Epidermal melanocyte (primary cell): ENCODE data around the gene FGF12.

Experiments used
- DNase-seq: peaks from one replicate; pipeline ENCODE4 v3.0.0; 2011; ENCODE audit warnings: low spot score; ENCODE audit not compliant: insufficient read length

Gene FGF12

DNA sequence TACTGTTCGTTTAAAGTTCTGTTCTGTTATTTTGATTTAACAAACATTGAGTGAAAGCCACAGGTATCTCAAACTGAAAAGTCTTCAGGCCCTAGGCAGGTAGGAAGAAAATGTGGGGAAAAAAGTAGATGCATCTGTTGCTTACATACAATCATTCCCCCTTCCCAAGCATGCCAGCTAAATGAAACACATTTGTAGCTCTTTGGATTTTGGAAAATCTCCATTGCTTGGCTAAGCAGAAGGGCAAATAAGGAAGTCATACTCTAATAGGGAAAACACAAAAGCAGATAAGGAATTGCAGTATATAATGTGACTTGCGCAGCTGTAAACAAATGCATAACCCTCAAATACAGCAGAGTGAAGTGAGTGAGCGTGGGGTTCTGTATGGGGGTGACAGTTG is 375.9 kb downstream of the FGF12 start:
- DNase-seq, result no peak

DNA sequence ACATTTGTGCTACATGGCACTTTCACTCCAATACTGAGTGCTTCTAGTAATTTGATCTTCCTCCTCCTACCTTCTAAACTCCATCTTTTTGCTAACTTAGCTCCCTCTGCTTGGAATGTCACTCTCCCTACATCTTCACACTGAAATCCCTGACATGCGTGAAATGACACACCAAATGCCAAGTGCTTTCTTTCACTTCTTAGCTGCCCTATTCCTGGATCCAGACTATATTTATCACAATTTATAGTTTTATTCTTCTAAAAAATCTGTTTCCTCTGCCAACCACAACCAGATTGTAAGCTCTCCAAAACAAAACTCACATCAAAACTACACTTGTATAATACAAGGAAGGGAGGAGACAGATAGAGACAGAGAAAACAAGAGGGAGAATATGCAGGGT is 387.3 kb downstream of the FGF12 start:
- no peak for DNase-seq

DNA sequence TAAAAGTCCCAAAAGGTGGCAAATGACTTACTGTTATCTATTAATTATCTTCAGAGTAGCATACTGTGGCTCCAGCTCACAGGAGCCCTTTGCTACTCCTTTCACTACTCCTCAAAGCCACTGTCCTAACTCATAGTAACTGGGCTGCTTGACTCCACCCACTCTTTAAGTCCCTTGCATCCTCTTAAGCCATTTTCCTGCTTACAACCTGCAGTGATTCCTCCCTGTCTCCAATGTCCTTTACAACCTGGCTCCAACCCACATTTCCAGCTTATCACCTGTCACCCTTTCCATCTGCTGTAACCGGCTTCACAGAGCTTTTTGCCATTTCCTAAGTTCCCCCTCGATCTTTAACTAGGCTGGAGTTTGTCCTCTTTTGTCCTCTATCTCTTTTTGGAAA is 388.1 kb downstream of the FGF12 start:
- no peak for DNase-seq

DNA sequence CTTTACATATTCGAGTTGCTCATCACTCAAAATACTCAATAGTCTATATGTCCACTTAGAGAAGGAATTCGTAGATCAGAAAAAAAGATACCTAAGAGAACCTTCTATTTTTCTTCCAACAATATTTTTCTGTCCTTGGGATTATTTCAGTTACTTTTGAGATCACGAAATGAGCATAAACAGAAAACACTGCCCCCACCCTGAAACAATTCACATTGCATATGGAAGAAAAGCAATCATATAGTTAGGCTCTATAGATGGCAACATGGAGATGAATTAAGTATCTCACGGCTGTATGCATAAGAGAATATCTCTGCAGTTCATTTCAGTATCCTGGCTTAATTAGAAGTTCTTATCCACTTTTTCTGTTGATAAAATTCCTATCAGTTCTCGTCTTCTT is 391.1 kb downstream of the FGF12 start:
- no peak for DNase-seq

DNA sequence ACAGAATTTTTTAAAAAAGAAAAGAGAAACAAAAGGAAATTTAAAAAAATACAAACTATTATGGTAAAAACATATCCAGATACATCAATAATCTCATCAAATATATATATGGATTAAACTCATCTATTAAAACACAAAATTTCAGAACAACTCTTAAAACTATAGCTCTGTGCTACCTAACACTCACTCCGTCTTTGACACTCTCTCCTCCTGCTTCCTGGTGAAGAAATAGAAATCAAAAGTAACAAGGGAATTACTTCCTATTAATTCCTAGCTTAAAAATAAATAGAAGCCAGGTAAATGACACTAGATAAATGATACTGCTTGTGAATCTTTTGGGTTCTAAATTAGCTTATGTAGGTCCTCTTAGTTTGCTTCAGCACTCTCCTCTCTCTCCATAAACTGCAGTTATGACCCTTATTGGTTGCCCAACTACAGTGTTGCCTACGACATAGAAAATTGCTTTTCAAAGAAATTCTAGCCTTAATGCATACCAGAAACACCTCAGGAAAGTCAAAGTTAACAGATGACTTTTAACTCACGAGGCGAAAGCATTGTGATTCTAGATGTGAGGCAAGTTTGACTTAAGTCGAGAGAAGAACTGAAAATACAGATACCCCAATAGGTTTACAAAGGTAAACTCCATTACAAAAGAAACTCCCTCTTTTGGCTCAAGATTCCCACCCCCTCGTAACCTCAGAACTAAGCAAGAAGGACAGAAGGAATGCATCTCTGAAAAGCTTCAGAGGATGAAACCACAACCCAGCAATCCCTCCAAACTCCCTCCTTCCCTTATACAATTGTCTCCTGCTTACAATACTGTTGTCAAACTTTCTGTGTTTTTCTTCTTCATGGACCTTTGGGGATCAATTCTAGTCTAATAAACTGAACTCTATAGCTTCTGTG is 394.7 kb downstream of the FGF12 start:
- no peak for DNase-seq

DNA sequence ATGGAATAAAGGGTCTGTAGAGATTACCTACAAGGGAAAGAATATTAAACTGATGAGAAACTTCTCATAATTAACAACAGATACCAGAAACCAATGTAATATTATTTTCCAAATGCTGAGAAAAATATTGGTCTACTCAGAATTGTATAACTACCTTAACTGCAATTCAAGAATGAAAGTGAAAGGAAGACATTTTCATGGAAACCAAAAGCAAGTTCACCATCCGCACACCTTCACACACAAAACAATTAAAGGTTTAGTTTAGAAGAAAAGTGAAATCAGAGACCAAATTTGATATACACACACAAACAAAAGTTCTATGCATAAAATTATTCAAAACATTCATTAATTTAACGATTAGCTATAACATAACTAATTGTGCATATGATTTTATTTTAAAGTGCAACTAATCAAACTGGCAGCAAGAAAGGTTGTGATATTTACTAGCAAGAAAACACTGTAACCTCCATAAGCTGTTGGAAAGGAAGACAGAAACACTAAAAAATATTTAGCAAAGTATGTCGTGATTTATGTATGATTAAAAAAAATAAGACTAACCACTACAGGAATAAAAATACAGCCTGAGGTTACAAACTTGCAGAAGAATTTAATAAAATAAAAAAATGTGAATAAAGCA is 395.5 kb downstream of the FGF12 start:
- DNase-seq, result no peak

DNA sequence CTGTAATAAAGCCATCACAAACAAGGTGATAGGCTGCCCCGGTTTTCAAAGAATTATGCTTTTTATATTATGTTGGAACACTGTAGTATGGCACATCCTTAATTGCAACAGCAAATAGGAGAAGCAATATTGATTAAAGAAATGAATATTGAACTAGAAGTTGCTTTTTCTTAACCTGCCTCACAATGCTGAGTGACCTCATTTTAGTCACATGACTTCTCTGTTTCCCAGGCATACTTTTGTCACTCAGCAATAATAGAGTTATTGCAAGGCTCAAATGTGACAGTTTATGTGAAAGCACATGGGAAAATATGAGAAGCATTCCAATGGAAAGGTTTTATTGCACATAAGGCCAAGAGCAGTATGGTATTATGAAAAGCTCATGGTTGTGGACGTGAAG is 400.7 kb downstream of the FGF12 start:
- DNase-seq, result no peak

DNA sequence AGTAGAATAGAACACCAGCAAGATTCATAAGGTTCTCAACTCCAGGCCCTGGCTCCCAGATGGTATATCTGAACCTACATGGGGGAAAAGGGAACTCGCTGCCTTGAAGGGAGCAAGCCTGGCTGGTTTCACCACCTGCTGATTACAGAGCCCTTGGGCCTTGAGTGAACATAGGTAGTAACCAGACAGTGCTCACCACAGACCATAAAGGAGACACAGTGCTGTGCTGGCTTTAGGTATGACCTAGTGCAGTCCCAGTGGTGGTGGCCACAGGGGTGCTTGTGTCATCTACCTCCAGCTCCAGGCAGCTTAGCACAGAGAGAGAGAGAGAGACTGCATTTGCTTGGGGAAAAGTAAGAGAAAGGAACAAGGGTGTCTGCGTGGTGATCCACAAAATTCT is 409.8 kb downstream of the FGF12 start:
- DNase-seq, result no peak

DNA sequence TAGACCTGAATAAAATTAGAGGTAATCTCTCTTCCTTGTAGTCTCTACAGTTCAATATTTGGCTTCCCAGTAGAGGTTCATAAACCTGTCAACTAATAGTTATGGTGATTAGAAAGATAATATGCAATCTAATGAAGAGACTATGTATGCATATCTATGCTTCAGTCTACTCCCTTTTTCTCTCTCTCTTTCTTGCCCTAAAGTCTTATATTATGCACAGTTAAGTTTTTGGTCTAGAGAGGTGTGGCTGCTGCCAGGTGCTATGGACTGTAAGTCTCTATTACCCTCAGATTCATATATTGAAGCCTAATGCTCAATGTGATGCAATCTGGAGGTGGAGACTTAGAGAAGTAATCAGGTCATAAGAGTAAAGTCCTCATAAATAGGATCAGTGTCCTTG is 413.7 kb downstream of the FGF12 start:
- no peak for DNase-seq

DNA sequence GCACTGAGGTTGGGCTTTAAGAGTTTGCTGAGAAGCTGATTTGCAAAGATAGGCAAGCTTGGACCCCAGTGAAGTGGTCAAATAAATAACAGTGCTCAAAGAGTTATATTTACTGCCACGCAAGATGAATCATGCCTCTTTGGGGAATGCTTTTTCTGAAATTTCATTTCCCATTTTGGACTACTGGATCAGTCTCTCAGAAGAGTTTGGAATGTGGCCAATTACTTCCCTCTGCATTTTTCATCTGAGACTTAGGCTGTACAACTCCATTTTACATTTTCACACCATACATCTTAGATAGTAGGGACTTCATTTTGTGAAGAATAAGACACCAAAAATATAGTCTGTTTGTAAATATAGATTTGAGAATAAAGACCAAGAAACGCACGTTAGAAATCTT is 419.7 kb downstream of the FGF12 start:
- DNase-seq, result no peak

DNA sequence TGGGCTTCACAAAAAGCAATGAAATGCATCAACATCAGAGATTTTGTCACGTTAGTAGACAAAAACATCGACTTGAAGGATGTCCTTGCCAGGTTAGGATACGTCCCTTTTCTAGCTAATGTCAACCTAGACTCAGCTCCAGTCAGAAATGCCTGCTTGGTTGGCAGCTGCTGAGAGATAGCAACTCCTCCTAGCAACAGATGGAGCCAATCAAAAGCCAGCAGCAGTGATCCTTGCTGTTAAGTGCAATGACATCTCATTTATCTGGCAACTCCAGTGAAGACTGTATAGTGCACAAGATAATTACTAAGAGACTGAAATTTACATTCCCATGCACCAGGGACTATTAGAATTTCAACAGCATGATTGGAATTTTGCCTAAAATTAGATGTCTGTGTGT is 424.1 kb downstream of the FGF12 start:
- DNase-seq, result no peak

DNA sequence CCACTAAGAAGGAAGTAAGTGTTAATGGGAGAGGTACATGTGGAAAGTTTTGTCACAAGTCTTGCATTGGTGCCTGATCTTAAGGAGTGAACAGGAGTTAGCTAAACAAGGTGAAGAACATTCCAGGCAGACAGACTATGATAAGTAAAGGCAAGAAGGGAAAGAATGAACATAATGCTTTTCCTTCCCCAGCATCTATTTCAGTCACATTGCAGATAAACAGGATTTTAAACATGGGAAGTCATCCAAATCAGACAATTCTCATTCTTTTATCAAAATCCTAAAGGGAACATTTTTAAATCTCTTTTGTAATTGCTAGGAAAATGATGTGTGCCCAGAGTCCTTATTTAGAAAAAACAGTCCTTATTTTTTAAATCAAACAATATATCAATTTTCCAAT is 424.6 kb downstream of the FGF12 start:
- DNase-seq, result no peak

DNA sequence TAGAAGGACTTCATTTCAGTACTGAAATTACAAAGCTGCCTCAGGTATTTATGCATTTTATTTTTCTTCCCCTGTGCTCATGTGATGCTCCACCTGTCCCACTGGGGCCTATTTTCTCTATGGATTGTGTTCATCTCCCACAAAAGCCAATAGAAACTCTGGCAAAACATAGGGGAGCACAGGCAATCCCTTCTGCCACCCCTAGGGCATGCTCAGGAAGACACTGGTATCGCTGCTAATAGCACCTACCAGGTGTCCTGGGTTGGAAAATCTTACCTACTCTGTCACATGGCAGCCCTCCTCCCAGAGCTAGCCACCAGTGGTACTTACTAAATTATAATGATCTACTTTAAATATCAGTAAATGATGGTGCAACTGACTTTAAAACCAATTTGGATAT is 427.4 kb downstream of the FGF12 start:
- no peak for DNase-seq

DNA sequence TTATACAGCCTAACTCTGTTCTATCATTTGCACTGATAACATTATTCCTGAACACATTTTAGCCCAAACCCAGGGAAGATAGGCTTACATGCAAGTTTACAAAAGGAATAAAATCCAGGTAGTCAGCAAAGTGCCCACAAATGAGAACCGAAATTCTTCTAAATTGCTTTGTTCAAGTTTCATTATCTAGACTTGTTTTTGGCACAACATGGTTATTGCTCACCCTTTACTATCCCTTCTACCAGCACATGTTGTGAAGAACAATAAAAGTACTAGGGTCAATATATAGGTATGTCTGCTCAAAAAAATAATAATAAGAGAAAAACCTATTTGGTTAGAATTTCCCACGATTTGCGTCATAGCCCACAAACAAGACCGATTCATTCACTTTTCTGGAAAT is 430.5 kb downstream of the FGF12 start:
- DNase-seq, result no peak

DNA sequence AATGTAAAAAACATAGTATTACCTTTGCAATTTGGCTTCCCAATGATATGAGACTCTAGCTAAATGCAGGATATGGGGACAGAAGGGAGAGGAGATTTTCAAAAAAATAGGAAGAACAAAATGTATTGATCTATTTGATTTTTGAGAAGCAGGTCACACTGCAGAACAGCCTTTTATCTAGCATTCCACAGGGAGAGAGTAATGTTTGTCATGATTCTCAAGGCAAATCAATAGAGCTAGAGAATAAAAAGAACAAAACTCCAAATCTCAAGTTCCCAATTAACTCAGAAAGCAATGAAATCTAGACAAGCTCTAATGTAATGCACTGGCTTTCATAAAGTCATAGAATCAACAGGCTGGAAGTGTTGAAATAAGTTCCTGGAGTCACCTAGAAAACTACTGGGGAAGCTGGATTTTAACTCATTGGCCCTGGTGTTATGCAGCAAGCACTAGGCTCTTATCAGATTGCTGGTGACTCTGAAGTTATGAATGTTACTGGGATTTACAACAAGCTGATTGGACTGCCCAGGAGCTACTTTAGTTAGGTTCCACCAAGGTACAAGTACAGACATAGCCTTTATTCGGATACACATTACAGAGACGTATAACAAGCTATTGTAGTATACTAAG is 442.8 kb downstream of the FGF12 start:
- no peak for DNase-seq

DNA sequence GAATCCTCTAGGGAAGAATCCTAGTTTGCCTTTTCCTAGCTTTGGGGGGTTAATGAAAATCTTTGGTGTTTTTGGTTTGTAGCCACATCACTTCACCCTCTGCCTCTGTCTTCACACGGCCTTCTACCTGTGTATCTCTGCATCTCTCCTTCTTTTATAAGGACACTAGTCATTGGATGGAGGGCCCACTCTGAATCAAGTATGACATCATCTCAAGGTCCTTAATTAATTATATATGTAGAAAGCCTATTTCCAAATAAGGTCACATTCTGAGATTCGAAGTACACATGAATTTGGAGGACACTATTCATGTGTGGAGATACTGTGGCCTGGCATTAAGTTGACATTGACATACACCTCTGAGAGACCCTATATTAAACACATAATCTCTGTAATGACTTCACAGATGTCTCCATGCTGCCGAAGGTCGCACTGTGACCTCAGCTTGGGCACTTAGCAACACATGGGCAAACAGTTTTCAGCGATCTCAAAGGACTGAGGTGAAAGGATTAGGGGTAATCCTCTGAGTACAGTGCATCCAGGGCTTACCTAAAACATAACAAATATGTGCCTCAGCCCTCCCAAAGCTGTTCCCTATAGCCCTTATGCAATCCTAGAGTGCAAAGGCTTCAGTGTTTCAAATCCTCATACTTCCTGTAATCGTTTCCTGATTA is 446.0 kb downstream of the FGF12 start:
- DNase-seq, result no peak

DNA sequence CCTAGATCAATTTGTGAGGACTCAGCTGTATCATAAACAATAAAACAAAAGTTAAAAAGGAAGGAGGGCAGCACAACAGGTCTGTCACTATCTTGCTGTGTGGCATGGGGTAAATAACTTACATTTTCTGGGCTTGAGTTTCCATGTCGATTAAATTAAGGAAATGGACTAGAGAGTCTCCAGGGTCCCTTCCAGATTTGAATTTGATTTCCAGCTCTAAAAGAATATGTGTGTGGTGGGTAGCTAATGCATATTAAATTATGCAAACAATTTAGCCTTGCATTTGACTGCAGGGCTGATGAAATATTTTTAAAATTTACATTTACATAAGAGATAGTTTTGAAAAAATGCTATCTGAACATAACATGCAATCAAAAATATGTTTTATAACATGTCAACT is 447.7 kb downstream of the FGF12 start:
- no peak for DNase-seq

DNA sequence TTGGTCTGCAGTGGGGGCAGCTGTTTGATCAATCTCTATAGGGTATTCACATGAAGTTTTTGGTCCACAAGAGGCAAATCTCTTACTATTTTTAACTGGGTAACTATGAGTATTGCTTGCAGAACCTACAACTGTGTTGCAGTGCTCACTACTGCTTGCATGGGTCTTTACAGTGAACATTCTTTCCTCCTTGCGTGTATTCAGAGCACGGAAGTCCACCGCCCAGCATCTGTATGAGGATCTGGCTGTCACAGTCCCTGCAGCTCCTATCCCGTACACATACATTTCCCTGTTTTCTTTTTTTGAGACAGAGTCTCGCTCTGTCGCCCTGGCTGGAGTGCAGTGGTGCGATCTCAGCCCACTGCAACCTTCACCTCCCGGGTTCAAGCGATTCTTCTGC is 449.9 kb downstream of the FGF12 start:
- no peak for DNase-seq

DNA sequence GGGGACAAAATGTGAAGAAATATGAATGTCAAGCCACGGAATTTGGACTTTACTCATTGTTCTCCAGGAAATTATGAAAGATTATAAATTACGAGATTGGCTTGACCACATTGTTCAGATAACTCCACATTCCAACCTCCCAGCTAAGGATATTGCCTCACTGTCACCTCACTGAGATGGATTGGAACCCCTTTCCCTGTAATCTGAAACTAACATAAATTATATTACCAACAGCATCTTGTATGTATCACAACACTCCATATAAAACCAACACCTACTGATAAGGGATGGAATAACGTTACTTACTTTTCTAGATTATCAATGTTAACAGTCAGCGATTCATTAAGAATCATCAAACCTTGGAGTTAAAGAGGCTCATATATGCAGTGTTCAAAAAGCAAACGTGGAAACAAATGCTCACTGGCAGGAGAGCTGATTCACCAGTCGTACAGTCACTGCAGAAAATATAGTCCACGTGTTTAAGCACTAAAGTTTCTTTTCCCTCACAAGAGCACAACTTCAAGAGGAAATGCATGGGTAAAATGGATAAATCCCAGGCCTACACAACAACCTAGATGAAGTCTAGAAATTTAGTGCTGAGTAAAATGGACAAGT is 451.5 kb downstream of the FGF12 start:
- DNase-seq, result no peak

DNA sequence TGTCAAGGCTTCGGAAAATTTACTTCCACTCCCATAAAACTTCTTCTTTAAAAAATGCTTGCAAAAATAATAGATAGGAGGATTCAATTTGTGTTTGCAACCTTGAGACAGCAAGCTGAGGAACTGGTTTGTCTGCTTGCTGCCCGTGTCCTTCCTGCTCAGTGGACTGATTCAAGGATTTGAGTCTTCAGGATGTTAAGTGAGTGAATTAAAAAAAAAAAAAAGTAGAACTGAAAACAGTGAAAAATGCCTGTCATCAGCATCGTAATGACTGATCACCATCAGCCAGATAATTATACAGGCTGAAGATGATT is 453.7 kb downstream of the FGF12 start:
- DNase-seq, result no peak

DNA sequence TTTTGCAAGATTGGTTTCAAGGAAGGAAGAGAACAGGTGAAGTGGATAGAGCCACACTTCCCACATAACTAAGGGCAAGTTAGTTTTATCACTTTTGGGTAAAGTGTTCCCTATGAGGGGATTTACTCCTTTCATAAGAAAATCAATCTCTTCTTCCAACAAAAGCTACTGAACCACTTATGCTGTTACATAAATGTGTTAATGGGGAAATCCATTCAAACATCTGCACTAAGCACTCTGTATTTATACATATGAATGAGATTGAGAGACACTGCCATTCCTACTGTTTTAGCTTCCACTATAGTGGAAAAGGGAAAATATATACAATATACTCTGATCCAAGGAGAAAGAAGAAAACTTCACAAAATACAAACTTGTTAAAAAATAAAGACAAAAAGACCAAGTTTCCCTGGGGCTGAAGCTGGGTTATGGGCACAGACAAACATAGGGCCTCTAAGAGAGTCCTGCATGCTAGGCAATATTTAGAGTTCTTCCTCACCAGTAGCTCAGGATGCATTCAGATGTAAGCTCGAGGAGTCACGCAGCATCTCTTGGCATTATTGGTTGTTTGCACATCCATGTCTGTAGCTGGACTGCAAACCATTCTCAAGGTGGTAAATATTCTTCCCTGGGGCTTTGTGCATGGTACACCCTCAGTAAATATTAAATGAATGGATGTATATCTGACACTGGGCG is 454.2 kb downstream of the FGF12 start:
- no peak for DNase-seq
